ENCODE results near the gene ARHGAP24.

Gene ARHGAP24

GRCh38 chr4:85632981-85633380, 158.0 kb downstream of the ARHGAP24 start:
- in situ Hi-C loops (cut with HindIII; ENCODE audit: low sequenced_read_pairs) = no loop called here
- no peak for TF ChIP-seq CTCF (IDR thresholded peaks at IDR 0.05; ENCODE audit: low read depth, low read length)
- DNase-seq (ENCODE audit: low read depth, low spot score) = no peak
- no peak overlapping the region for H3K4me3 ChIP-seq (ENCODE audit: low read depth, low read length)

DNA sequence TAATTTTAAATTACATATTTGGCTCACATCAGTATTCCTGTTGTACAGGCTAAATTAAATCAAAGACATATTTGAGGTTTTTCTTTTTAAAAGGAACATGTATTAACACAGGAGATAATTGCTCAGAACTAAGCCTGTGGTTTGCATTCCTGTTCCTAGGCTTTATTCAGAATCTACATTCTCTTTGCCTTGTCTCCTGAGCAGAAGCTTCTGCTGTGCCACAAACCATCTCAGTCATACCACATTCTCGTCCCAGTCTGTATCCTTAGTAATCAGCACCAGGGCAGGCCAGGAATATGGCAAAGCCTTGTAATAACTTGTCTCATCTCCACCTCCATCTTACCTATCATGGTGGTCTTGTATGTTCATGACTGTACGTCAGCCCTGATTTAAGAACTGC, 162.8 kb downstream of the ARHGAP24 start:
- no peak for DNase-seq (ENCODE audit: low read depth, low spot score)
- in situ Hi-C loops (cut with HindIII; ENCODE audit: low sequenced_read_pairs) = no loop called here

DNA sequence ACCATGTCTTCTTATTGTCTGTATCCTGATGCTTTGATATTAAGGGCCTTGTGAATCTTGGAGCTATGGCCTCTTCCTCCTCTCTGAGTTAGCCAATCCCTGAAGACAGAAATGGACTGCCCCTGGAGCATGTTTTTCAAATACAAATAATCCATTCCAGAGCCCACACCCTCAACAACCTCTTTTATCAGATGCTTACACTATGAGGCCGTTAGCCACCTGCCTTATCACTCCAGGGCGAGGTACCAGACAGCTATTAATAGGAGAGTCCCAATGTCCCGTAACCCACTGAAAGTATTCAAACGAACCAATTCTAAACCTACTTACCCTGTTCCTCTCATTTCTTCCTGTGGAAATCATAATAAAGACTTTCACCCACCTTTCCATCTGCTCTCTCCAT, 165.0 kb downstream of the ARHGAP24 start:
- DNase-seq (ENCODE audit: low read depth, low spot score) = no peak
- no peak overlapping the region for H3K4me3 ChIP-seq (ENCODE audit: low read depth, low read length)
- in situ Hi-C loops (cut with HindIII; ENCODE audit: low sequenced_read_pairs) = no loop called here
- TF ChIP-seq CTCF (IDR thresholded peaks at IDR 0.05; ENCODE audit: low read depth, low read length) = no peak

More for the DNA sequence above, 162.8 kb downstream of the ARHGAP24 start:
- no peak overlapping the region for H3K4me3 ChIP-seq (ENCODE audit: low read depth, low read length)
- TF ChIP-seq CTCF (IDR thresholded peaks at IDR 0.05; ENCODE audit: low read depth, low read length) = no peak

DNA sequence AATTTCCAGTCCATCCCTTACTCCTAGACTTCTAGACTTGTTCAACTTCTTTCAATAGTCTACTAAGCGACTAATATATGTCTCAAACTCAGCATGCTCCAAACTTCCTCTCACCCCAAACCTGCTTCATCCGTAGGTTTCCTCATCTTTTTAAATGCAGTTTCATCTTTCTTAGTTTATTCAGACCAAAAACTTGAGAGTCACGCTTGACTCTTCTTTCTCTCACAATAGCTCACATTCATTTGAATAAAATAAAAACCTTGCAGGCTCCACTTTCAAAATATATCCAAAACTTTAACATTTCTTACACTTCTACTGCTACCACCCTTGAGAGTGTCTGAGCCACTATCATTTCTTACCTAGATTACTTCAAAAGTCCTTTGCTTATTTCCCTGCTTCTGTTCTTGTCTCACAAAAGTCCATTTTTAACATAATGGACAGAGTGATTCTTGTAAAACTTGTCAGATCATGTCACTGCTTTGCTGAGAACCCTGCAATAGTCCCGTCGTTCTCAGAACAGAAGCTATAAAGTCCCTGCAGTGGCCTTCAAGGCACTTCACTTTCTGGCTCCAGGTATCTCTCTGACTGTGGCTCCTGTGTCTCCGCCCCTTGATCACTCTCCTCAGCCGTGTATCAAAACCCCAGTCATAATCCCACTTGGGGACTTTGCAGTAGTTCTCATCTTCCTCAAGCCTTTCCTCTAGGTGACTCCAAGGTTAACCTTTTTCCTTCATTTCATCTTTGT, 167.6 kb downstream of the ARHGAP24 start:
- no peak for DNase-seq (ENCODE audit: low read depth, low spot score)
- in situ Hi-C loops (cut with HindIII; ENCODE audit: low sequenced_read_pairs) = no loop called here
- no peak overlapping the region for H3K4me3 ChIP-seq (ENCODE audit: low read depth, low read length)
- TF ChIP-seq CTCF (IDR thresholded peaks at IDR 0.05; ENCODE audit: low read depth, low read length) = no peak

GRCh38 chr4:85644061-85644460, 169.1 kb downstream of the ARHGAP24 start:
- in situ Hi-C loops (cut with HindIII; ENCODE audit: low sequenced_read_pairs) = no loop called here
- H3K4me3 ChIP-seq (ENCODE audit: low read depth, low read length) = no peak overlapping the region
- DNase-seq (ENCODE audit: low read depth, low spot score) = no peak
- TF ChIP-seq CTCF (IDR thresholded peaks at IDR 0.05; ENCODE audit: low read depth, low read length) = no peak

- no peak for TF ChIP-seq CTCF (IDR thresholded peaks at IDR 0.05; ENCODE audit: low read depth, low read length)
- no peak overlapping the region for H3K4me3 ChIP-seq (ENCODE audit: low read depth, low read length)
- no peak for DNase-seq (ENCODE audit: low read depth, low spot score)
- in situ Hi-C loops (cut with HindIII; ENCODE audit: low sequenced_read_pairs) = no loop called here
These were observed 176.0 kb downstream of the ARHGAP24 start for GRCh38 chr4:85650908-85651307.

Measured in astrocyte of the spinal cord (primary cell).